SU-DHL-6 (cell line): ENCODE measurements around the gene OR2A42.
"Not testable (repeated sequence)": the region's sequence is repeated elsewhere in the genome, so short reads cannot be mapped to it uniquely, and the experiment has no call there.

Source experiments
- H2AFZ ChIP-seq: fragments of 200-600 bp; sonication (generic); 2 replicates; pipeline ENCODE4 v1.6.1; 2014; ENCODE audit warnings: low read depth, mild to moderate bottlenecking, moderate library complexity, mixed read lengths, antibody characterized with exemption, low read length; ENCODE audit not compliant: severe bottlenecking
- H3F3A ChIP-seq: fragments of 200-600 bp; shearing (Covaris generic); 2 replicates; pipeline ENCODE4 v1.6.0; 2016; ENCODE audit warnings: antibody characterized with exemption, mild to moderate bottlenecking; ENCODE audit not compliant: insufficient read depth
- H3K27ac ChIP-seq: fragments of 200-600 bp; sonication (generic); 2 replicates; pipeline ENCODE4 v1.5.1; 2016; ENCODE audit warnings: low read depth, mild to moderate bottlenecking, low read length, moderate library complexity, mixed read lengths
- H3K27me3 ChIP-seq: fragments of 200-600 bp; sonication (generic), shearing (Covaris generic); 2 replicates; pipeline ENCODE4 v1.6.0; 2014; ENCODE audit warnings: mild to moderate bottlenecking, low read length
- H3K36me3 ChIP-seq: fragments of 200-600 bp; sonication (generic); 2 replicates; pipeline ENCODE4 v1.6.1; 2014; ENCODE audit warnings: mild to moderate bottlenecking, low read length, mixed read lengths
- H3K4me2 ChIP-seq: fragments of 300-600, 200-600 bp; shearing (Covaris generic), sonication (generic); 2 replicates; pipeline ENCODE4 v1.6.0; 2014; ENCODE audit warnings: low read length, low read depth, mild to moderate bottlenecking; ENCODE audit not compliant: poor library complexity, severe bottlenecking
- H3K4me3 ChIP-seq: fragments of 200-600 bp; sonication (generic); 2 replicates; pipeline ENCODE4 v1.5.1; 2014; ENCODE audit warnings: antibody characterized with exemption, low read length, mild to moderate bottlenecking, mixed read lengths; ENCODE audit not compliant: insufficient read depth, poor library complexity, severe bottlenecking
- H3K79me2 ChIP-seq: fragments of 200-600 bp; sonication (generic); 2 replicates; pipeline ENCODE4 v1.6.1; 2014; ENCODE audit warnings: mild to moderate bottlenecking, low read length, moderate library complexity; ENCODE audit not compliant: insufficient read depth
- H3K9ac ChIP-seq: fragments of 200-600 bp; sonication (generic); 2 replicates; pipeline ENCODE4 v1.7.0; 2014; ENCODE audit warnings: mild to moderate bottlenecking, low read length
- H3K9me2 ChIP-seq: fragments of 200-600 bp; sonication (generic); replicated peaks from 2 replicates; pipeline ENCODE4 v1.6.1; 2014; ENCODE audit warnings: low read length; ENCODE audit not compliant: insufficient read depth
- H3K9me3 ChIP-seq: fragments of 200-600 bp; sonication (generic); 2 replicates; pipeline ENCODE4 v1.6.1; 2014; ENCODE audit warnings: low read length, mixed read lengths; ENCODE audit not compliant: insufficient read depth
- H4K20me1 ChIP-seq: fragments of 200-600 bp; sonication (generic); 2 replicates; pipeline ENCODE4 v1.6.1; 2014; ENCODE audit warnings: low read depth, mild to moderate bottlenecking, antibody characterized with exemption, low read length, moderate library complexity, mixed read lengths

The OR2A42 gene

DNA sequence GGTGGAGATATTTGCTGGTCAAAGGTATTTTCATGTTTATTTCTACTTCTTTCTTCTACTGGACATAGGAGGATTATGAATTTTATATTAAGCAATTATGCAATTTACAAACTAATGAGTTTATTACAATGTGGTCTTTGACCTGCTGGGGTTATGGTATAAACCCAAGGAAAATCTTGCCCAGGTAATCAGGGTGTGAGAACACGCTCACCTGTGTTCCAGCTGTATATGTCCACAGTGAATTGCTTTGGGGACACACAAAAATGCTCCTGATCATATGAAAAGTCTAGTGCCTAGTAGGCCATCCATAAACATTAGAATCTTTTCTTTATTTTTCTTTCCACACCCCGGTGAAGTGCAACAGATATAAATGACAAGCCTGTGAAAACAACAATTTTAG lies at the start of gene OR2A42:
Gene OR2A42, minus strand, starts transcription at position 241 of the 400 bp plus-strand sequence. CDS start 6,762 bp downstream, outside the sequence.
- H3K9me2 ChIP-seq, H3K27me3 ChIP-seq, H3K36me3 ChIP-seq, H3K79me2 ChIP-seq, H2AFZ ChIP-seq, H3K9me3 ChIP-seq, H3F3A ChIP-seq, H3K27ac ChIP-seq, H4K20me1 ChIP-seq, H3K4me3 ChIP-seq, H3K4me2 ChIP-seq, H3K9ac ChIP-seq: not testable (repeated sequence)

DNA sequence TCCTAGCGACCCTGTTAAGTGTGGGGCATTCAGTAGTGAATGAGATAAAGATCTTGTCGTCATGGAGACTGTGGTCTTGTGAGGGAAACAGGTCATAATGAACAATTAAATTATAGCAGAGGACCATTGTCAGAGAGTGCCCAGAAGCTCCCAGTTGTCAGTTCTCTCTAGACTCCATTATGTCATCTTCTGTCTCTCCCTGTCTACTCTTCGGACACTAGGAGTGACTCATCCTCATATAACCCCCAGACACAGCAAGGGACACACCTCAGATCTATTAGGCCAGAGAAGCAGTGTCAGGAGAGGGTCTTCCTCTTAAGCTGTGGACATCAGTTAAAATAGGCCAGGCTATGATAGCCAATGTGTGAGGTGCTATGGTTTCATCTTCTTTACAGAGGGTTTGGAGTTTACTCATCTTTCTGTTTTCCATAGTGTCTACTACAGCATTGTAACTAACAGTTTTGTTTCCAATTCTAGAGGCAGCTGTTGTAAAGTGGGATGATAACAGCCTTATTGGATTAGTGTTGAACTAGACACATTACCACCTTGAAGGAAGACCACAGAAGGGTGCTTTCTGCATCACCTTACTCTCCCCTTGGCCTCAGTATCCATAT lies 47.9 kb upstream of the OR2A42 start:
- not testable (repeated sequence) for H3K4me3 ChIP-seq, H3K9ac ChIP-seq, H3F3A ChIP-seq, H3K9me2 ChIP-seq, H3K36me3 ChIP-seq, H3K79me2 ChIP-seq, H3K27me3 ChIP-seq, H3K4me2 ChIP-seq, H2AFZ ChIP-seq, H3K27ac ChIP-seq, H4K20me1 ChIP-seq, H3K9me3 ChIP-seq

- not testable (repeated sequence) for H3K9ac ChIP-seq, H3K79me2 ChIP-seq, H4K20me1 ChIP-seq, H3F3A ChIP-seq, H3K36me3 ChIP-seq, H3K9me3 ChIP-seq, H2AFZ ChIP-seq, H3K27me3 ChIP-seq, H3K27ac ChIP-seq, H3K4me2 ChIP-seq, H3K9me2 ChIP-seq, H3K4me3 ChIP-seq
Observed at GRCh38 chr7:144283716-144284115, 44.3 kb upstream of the OR2A42 start.

DNA sequence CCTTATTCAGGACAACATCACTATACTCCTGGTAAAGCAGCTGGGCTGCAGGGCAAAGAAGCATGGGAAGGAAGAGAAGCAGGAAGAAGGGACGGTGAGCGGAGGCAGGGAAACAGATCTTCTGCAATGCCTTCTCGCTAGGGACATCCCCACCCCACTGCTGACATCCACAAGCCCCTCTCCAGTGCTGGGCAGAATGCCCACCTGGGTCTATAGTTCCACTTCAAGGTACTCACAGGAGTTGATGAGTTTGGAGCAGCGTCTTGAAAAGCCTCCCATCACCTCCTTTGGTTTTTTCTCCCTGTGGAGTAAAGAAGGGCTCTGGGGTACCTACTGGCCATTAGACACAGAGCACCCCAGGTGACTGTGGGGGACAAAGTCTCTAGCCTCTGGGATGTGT lies 43.1 kb upstream of the OR2A42 start:
- not testable (repeated sequence) for H3K27ac ChIP-seq, H4K20me1 ChIP-seq, H3K27me3 ChIP-seq, H3F3A ChIP-seq, H3K4me3 ChIP-seq, H3K9me2 ChIP-seq, H3K9me3 ChIP-seq, H3K36me3 ChIP-seq, H3K9ac ChIP-seq, H3K4me2 ChIP-seq, H3K79me2 ChIP-seq, H2AFZ ChIP-seq

GRCh38 chr7:144281981-144282380 lies 42.6 kb upstream of the OR2A42 start:
- H3F3A ChIP-seq, H3K9me3 ChIP-seq, H3K4me3 ChIP-seq, H3K4me2 ChIP-seq, H3K27me3 ChIP-seq, H3K36me3 ChIP-seq, H3K9ac ChIP-seq, H3K9me2 ChIP-seq, H4K20me1 ChIP-seq, H3K79me2 ChIP-seq, H2AFZ ChIP-seq, H3K27ac ChIP-seq: not testable (repeated sequence)

GRCh38 chr7:144280010-144280409 lies 40.6 kb upstream of the OR2A42 start:
- H3K36me3 ChIP-seq, H3K27me3 ChIP-seq: not testable (repeated sequence)

GRCh38 chr7:144275281-144275680 lies 35.9 kb upstream of the OR2A42 start:
- not testable (repeated sequence) for H3K27ac ChIP-seq, H3K9me2 ChIP-seq, H3K4me2 ChIP-seq, H3K4me3 ChIP-seq, H3F3A ChIP-seq, H3K9ac ChIP-seq, H4K20me1 ChIP-seq, H3K27me3 ChIP-seq, H3K9me3 ChIP-seq, H2AFZ ChIP-seq, H3K36me3 ChIP-seq, H3K79me2 ChIP-seq

More at GRCh38 chr7:144280010-144280409, 40.6 kb upstream of the OR2A42 start:
- not testable (repeated sequence) for H3K79me2 ChIP-seq, H3F3A ChIP-seq, H3K9me2 ChIP-seq, H3K4me2 ChIP-seq, H3K27ac ChIP-seq, H3K9ac ChIP-seq, H3K9me3 ChIP-seq, H3K4me3 ChIP-seq, H2AFZ ChIP-seq, H4K20me1 ChIP-seq

DNA sequence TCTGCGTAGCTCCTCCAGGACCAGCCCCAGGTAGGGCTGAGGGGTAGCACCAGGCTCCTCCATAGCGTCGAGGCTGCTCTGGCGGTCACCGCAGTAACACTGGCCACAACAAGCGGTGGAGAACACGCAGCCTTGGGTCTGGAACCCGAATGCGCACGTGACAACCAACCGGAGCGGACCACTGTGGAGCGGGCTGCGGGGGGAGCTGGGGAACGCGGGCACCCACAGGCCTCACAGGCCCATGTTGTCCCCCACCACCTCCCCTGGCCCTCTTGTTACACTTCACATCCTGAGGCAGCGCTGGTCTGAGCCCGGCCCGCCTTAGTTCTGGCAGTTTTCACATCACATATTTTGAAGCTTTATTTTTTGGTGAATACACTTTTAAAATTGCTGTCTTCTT lies 29.8 kb upstream of the OR2A42 start, which contains the start of gene CTAGE8:
Gene CTAGE8, minus strand, starts transcription at position 101 of the 400 bp plus-strand sequence. Its CDS starts 38 bp downstream, at position 63.
- H3K4me2 ChIP-seq, H3K9me3 ChIP-seq, H4K20me1 ChIP-seq, H3K27ac ChIP-seq, H2AFZ ChIP-seq, H3F3A ChIP-seq, H3K27me3 ChIP-seq, H3K4me3 ChIP-seq, H3K79me2 ChIP-seq, H3K9ac ChIP-seq, H3K36me3 ChIP-seq, H3K9me2 ChIP-seq: not testable (repeated sequence)
